Stimulated activated CD8-positive, alpha-beta memory T cell treated with anti-CD3 and anti-CD28 coated beads, Interleukin-15, amount 100 ng/mL, for 4 hours (primary cell): ENCODE results near the gene ACVRL1.
A peak's percentile ranks its signal among the peaks of the same experiment; 100 is the strongest.
"Not testable (repeated sequence)": the region's sequence is repeated elsewhere in the genome, so short reads cannot be mapped to it uniquely, and the experiment has no call there.

Experiments used
- DNase-seq, 2 donors: peaks; one replicate each; pipeline ENCODE4 v3.0.0-alpha.2; 2020; ENCODE audit warnings: low read depth in 2 of 2

ACVRL1 gene

DNA sequence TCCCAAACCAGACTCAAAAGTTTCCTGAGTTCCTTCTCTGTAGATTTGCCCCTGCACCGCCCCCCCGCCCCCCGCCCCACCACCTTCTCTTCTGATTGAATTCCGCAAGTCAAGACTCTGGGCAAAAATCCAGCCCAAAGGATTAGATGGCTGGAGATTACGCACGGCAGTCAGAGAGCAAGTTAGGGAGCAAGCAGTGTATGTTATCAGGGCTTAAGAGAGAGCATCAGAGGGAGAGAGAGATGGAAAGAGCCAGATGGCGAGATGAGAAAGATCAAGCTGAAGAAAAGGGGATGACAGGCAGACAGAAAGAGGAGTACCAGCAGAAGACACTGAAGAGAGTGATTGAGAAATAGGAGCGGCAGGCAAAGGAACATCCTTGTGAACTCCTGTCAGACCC lies 33.3 kb upstream of the ACVRL1 start:
- DNase-seq: no peak

DNA sequence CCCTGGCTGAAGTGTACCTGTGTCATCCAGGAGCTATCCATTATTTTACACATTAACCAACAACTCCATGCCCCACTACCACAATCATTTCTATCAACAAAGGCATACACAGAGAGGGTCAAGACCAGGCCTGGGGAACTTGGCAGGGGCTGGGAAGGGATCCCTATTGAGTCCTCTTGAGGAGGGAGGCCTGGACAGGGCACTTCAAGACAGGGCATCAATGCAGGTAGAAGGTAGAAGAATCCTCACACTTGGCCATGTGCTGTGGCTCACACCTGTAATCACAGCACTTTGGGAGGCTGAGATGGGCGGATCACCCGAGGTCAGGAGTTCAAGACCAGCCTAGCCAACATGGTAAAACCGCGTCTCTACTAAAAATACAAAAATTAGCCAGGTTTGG lies 32.8 kb upstream of the ACVRL1 start:
- no peak for DNase-seq

DNA sequence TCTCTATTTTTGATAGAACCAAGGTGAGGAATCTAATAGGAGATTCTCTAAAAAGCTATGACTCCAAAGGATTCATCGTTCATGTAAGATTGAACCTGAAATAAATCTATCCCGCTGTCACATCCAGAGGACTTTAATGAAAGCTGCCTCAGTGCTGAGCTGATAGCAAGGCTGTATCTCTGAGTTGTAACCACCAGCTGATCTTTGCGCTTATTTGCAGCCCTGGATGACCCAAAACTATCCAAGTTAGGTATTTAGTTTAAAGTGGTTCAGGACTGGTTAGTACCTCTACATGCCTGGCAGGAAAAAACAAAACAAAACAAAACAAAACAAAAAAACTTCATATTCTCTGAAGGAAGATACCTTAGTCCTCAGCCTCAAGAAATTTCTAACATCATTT lies 28.2 kb upstream of the ACVRL1 start:
- no peak for DNase-seq

DNA sequence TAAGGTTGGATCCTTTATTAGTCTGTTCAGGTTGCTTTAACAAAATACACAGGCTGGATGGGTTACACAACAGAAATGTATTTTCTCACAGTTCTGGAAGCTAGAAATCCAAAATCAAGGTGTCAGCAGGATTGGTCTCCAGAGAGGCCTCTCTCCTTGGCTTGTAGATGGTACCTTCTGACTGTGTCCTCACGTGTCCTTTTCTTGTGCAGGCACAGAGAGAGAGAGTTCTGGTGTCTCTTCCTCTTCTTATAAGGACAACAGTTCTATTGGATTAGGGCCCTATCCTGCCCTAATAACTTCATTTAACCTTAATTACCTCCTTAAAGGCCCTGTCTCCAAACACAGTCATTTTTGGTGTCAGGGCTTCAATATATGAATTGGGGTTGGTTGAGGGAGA lies 24.0 kb upstream of the ACVRL1 start:
- no peak for DNase-seq

DNA sequence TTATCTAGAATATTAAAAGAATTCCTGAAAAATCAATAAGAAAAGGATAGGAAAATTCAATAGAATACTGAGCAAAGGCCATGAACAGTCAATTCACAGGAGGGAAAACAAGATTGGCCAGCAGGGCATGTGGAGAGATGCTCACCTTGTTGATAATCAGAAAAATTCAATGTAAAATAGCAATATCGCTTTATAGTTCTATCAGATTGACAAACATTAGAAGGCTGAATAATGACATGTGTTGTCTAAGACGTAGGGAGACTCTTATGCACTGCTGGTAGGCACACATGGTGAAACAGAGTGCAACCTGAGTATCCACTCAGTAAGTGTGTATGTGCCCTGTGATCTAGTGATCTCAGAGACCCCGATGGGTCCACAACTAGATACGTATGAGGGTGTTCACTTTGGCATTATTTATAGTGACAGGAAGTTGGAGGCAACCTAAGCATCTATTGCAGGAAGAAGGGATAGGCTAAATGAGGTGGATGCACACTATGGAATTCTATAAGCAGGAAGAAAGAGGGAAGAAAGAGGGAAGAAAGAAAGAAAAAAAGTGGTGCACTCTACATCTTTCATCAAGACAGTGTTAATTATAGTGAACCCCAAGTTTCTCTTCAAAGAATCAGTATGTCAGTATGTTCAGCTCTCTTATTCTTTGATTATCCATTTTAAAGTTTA lies 23.2 kb upstream of the ACVRL1 start:
- no peak for DNase-seq

DNA sequence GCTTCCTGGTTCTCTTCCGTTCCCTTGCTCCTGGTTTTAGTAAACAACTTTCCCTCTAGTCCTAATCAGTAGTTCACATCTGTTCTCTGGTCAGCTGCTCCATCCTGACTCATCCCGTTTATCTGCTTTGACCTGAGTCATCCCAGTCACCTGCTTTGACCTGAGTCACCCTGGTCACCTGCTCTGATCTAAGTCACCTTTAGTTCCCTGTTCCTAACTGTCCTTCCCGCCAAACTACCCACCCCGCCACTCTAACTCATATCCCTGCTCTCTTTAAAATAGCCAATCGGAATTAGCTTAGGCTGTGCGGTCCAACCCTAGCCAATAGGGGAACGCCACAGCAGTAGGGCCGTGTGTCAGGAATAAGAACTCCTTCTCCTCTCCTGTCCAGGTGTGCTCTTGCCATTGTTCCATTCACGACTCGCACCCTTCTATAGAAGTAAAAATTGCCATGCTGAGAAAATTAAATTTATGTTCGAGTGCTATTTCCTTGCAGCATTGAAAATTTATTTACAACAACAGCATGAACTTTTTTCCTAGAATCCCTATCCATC lies 22.6 kb upstream of the ACVRL1 start:
- DNase-seq: no peak

DNA sequence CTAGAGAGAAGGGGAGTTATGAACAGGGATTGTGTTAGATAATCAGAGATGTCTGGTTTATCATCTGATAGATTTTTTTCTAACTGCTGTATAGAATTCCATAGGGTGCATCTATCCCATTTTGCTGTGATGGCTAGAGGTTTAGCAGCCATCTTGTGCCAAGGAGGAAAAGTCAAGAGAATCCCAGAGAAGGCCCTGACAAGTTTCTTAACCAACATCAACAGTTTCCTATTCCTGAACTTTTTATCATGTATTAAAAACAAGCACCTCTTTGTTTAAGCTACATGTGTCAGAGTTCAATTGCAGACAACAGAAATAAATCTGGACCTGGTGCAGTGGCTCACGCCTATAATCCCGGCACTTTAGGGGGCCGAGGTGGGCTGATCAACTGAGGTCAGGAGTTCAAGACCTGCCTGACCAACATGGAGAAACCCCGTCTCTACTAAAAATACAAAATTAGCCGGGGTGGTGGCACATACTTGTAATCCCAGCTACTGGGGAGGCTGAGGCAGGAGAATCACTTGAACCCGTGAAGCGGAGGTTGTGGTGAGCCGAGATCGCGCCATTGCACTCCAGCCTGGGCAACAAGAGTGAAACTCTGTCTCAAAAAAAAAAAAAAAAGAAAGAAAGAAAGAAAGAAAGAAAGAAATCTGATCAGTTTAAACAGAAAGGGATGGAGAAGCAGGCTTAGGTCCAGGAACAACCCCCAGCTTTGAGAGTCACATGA lies 21.8 kb upstream of the ACVRL1 start:
- DNase-seq: not testable (repeated sequence)

DNA sequence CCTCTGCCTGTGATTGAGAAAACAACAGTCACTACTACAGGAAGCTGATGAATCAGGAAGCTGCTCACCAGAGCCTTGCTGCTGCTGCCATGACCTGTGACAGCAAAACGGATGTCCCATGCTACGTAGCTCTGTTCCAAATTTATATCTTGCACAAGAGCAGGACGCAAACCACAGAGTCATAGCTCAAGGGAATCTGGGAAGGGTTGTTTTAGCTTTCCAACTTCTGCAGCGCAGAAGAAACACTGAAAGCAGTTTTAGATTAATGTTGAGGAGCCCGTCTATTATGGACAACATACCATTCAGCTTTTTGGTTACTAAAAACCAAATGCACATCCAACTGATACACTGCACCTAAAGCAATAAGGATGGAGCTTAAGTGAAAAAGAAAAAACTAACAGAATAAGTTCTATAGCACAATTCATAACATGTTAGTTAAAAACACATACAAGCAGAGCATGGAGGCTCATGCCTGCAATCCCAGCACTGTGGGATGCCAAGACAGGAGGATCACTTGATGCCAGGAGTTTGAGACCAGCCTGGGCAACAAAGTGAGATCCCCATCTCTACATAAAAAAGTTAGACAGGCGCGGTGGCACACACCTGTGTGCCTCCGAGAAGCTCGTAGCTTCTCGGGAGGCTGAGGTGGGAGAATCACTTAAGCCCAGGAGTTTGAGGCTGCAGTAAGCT lies 21.1 kb upstream of the ACVRL1 start:
- DNase-seq: peak in 1 of 2 donors; percentile 11

DNA sequence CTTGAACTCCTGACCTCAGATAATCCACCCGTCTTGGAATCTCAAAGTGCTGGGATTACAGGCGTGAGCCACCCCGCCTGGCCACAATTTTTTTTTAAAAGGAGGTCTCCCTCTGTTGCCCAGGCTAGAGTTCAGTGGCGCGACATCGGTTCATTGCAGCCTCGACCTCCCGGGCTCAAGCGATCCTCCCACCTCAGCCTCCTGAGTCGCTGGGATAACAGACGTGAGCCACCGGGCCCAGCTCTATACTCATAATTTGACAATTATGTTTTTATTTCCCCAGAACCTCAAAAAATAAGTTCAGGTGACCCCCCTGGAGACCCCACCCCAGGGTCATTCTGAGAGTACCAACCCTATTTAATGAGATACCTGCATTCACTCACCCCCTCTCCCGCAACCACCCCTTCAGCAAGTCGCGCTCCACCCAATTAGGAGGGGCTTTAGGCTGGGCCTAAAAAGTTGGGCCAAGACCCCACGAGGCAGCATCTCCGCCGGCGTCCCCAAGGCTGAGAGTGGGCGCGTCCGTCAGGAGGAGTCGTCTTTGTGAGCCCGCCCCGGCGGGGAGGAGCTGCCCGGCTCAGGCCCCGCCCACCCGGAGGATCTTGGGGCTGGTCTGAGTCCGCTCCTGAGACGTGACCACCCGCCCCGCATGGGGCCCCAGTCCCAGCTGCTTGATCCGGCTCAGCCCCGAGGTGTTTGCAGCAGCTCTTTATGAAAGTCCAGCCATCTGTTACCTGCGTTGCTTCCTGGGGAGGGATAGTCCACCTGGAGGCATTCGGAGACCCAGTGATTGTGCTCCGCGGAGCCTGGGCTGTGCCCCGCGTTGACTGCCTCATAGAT lies 19.6 kb upstream of the ACVRL1 start, which contains the start of gene ANKRD33:
ANKRD33 (plus strand) TSS at position 628 of the 840 bp plus-strand sequence; CDS start at position 712, 84 bp downstream.
- no peak for DNase-seq

DNA sequence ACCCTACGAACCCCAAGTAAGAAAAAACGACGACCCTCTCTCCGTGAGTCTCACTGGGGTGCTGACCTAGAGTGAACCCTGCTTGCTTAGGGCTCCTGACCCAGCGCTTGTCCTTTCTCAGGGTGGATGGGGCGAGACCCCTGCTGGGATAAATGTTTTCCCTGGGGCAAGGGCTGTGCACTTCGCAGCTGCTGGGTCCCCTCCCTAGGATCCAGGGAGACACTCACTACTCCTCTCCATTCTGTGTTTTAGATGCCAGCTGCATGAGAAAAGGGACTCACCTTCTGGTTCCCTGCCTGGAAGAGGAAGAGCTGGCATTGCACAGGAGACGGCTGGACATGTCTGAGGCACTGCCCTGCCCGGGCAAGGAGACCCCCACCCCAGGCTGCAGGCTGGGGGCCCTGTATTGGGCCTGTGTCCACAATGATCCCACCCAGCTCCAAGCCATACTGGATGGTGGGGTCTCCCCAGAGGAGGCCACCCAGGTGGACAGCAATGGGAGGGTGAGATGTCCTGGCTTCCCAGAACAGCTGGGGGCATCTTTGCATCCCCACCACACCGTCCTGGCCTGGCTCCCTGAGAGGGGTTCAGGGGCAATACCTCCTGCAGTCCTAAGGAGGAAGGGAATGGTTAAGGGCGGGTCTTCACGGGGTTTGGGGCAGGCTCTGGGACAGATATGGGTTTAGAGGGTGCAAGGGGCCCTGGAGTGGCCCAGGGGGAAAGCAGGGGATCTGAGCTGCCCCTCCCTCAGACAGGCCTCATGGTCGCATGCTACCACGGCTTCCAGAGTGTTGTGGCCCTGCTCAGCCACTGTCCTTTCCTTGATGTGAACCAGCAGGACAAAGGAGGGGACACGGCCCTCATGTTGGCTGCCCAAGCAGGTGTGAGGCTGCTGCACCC lies 18.7 kb upstream of the ACVRL1 start:
- DNase-seq: no peak

DNA sequence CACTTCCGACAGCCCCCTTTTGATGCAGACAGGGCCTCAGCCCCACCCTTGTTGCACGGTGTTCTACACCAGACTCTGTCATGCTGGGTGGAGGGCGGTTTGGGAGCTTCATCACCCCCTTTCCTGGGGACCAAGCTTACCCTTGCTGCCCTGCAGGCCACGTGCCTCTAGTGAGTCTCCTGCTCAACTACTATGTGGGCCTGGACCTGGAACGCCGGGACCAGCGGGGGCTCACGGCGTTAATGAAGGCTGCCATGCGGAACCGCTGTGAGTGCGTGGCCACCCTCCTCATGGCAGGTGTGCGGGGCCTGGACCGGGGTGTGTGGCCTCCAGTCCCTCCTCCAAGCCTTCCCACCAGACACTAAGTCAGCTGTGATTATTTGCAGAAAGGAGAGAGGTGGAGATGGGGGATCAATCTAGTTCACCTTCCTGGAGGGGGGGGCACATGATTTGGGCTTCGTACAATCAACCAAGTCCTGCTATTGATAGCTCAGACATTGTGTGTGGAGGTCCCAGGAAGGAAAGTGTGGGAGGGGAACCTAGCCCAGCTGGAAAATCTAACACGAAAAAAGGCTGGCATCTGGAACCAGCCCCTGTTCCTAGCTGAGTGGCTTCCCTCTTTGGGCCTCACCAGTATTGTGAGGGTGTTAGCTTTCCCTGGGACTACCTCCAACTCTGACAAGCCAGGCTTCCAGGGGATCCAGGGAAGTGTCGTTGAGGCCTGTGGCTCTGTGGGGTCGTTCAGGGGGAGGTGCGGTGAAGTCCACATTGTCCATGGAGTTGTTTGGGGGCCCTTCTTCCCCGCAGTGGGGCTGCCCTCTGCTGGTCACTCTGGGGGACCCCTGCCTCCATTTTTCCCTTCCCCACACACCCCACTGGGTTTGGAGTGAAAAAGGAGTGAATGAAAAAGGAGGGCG lies 17.8 kb upstream of the ACVRL1 start:
- no peak for DNase-seq

DNA sequence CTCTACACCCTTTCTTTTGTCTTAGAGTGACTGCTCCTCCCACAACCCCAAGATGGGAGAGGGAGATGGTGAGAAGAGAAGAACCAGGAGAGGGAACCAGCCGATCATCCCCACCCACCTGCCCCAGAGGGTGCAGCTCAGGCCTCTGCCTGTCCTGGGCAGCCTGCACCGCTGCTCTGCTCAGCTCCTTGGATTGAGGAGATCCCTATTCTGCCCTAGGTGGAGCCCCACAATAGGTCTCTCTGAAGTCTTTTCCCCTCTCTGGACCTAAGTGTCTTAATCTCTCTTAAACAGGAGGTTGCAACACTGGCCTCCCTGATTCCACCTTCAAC lies 17.2 kb upstream of the ACVRL1 start:
- DNase-seq: no peak

DNA sequence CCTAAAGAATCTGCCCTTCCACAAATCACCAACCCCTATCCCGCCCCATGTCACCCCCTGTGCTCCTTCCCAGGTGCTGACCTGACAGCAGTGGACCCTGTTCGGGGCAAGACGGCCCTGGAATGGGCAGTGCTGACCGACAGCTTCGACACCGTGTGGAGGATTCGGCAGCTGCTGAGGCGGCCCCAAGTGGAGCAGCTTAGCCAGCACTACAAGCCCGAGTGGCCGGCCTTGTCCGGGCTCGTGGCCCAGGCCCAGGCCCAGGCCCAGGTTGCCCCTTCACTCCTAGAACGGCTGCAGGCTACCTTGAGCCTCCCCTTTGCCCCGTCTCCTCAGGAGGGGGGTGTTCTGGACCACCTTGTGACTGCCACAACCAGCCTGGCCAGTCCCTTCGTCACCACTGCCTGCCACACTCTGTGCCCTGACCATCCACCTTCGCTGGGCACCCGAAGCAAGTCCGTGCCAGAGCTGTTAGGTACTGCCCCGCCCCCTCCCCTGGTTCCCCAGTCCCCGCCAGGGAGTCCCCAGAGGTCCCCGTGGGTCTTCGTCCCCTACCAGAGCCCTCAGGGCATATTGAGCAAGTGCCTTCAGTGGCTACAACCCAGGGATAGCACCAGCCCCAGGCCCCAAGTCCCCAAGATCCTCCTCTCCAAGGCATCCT lies 16.7 kb upstream of the ACVRL1 start:
- no peak for DNase-seq

DNA sequence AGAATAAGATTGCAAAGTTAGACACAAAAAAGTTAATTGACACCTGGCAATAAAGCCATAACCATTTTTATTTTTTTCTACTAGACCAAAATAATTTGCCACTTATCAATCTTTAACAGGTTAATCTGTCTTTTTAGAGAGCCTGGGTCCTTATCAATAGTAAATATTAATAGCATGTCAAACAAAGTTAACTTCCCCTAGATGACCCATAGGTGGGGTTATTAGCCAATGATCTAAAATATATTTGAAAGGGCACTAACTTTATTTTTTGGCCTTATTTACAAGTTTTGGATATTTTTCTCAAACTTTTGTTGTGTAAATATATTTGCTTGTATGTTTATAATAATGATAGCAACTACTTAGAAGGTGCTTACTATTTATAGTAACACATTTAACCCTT lies 15.5 kb upstream of the ACVRL1 start:
- no peak for DNase-seq

DNA sequence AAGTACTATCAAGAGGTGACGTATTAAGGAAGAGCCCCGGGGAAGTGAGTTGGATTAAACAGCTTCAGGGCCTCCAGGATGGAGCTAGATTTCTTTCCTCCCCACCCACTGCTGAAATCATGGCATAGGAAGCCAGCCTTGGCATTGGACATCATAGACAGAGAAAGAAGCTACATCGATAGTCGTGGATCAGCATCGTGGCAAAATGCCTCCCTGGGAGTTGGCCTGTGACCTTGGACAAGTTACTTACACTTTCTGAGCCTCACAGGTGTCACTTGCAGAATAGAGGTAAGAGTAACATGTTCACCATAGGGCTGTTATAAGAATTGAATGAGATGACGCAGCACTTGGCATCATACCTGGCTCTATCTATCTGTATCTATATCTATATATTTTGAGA lies 13.5 kb upstream of the ACVRL1 start:
- no peak for DNase-seq

DNA sequence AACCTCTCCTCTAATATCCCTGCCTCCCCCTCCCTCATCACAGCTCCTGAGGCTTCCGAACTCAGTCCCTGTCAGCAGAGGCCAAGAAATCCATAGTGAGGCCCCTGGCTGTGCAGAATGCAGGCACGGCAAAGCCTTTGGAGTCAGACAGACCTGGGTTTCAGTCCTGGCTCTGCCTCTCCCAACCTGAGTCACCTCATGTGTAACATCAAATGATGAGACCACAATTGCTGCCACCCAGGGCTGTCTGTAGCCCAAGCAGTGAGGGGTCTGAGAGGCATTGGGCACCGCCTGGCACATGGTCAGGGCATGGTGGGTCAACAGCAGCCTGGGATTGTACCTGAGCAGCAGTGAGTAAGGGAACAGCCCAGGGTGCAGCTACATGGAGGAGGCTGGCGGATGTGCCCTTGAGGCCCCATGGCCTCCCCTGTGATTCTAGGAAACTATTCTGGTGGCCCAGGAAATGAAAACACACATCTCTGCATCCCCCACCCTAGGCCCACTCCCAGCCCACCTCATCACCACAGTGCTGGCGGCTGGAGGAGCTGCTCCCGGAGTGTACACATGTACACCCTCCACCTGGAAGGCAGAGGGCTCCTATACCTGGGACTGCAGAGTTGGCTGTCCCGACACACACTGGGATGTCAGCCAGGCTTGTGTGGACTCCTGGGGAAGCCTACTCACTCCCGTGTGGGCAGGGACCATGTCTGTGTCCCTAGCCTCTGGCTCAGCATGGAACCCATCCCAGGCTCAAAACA lies 11.7 kb upstream of the ACVRL1 start:
- DNase-seq: no peak

DNA sequence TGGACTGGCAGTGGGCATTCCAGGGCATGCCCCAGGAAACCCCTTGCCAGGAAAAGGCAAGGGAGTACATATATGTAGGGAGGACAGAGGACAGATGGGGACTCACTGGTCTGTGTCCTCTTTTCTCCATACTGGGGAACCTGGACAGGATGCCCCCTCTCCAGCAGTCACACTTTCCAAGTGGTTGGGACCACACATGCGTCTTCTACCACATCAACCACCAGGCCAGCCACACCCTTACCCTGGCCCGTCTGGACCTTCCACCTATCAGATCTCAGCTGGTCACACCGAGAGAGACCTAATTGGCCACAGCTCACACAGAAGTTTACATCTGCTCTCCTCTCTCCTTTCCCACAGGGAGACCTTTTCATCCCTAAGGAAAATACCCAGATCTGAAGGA lies 11.1 kb upstream of the ACVRL1 start:
- DNase-seq: no peak

DNA sequence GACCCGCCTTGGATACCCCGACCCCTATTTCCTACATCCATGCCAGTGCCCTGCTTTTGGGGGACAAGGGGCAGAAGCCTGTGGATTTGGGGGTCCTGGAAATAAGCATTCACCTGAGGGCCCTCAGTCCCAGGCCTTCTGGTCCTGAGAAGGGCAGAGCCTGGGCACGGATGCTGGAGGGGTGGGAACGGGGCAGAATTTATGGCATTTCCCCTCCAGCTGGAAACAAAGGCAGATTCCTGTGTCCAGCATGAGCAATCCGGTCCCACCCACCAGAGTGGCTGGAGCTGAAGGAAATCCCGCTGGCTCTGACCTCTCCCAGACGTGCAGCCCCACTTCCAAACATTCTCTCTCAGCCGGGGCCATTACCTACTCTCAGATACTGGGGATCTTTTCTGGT lies 10.1 kb upstream of the ACVRL1 start:
- DNase-seq: no peak
